Astrocyte of the spinal cord (primary cell): ENCODE results near the gene FZD2.
A peak's percentile ranks its signal among the peaks of the same experiment; 100 is the strongest.

Source experiments
- DNase-seq: peaks from one replicate; pipeline ENCODE4 v3.0.0; 2011; ENCODE audit warnings: low read depth, low spot score
- H3K4me3 ChIP-seq: 2 replicates; pipeline ENCODE4 v1.5.1; 2011; ENCODE audit warnings: low read depth, mild to moderate bottlenecking, low read length, moderate library complexity
- CTCF ChIP-seq: IDR thresholded peaks from 2 replicates; pipeline ENCODE4 v1.5.1; 2012; ENCODE audit warnings: low read depth, mild to moderate bottlenecking, low read length, inconsistent platforms
- in situ Hi-C: cut with HindIII; loops from 2 replicates; pipeline ENCODE4 v1.10.0; 2017; ENCODE audit warnings: low sequenced_read_pairs

Gene FZD2

GRCh38 chr17:44557651-44558285, 484 bp downstream of the FZD2 start:
- H3K4me3 ChIP-seq, result peak overlapping the region; percentile 71
- no peak for TF ChIP-seq CTCF
- peak; percentile 81 for DNase-seq
- in situ Hi-C loops, result no loop called here

GRCh38 chr17:44558334-44558709, 1.0 kb downstream of the FZD2 start:
- TF ChIP-seq CTCF, result no peak
- peak overlapping the region; percentile 71 for H3K4me3 ChIP-seq
- in situ Hi-C loops, result no loop called here
- peak; percentile 38 for DNase-seq

- peak overlapping the region; percentile 71 for H3K4me3 ChIP-seq
- DNase-seq, result peak; percentile 37
- no peak for TF ChIP-seq CTCF
- in situ Hi-C loops, result no loop called here
These were observed 1.7 kb downstream of the FZD2 start for GRCh38 chr17:44558710-44559633.

- TF ChIP-seq CTCF, result no peak
- in situ Hi-C loops, result no loop called here
- H3K4me3 ChIP-seq, result peak overlapping the region; percentile 71
- no peak for DNase-seq
These were observed 2.6 kb downstream of the FZD2 start for GRCh38 chr17:44559634-44560554.

GRCh38 chr17:44561237-44561623, 3.9 kb downstream of the FZD2 start:
- in situ Hi-C loops, result no loop called here
- peak overlapping the region; percentile 20 for H3K4me3 ChIP-seq
- no peak for DNase-seq
- no peak for TF ChIP-seq CTCF

- H3K4me3 ChIP-seq, result no peak overlapping the region
- DNase-seq, result no peak
- no peak for TF ChIP-seq CTCF
- in situ Hi-C loops, result no loop called here
These were observed 7.1 kb downstream of the FZD2 start for GRCh38 chr17:44564429-44564828.
